ENCODE results near the gene DOK6. TPM values are rescaled to one million over a fixed set of nuclear protein-coding genes. Genes with fewer than 3 reads are reported as not detected.

The DOK6 gene
- total RNA-seq, 1 donor from 2014 or later = 0.43 TPM

DNA sequence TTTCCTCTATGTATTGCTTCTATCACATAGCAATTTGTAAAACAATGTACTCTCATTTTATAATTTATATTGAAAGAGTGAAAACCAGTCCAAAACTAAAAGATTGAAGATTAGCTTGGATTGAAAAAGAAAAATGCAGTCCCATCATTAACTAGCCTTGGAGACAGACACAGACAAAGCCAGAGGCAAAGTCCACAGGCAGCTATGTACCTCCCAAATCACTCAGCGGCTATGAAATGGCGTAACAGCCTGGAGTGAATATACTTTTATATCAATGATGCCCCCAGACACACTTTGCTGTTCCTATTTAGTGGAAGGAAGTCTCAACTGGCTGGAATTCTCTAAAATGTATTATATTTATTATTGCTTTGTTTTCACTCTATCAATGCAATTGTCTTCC lies 33.6 kb upstream of the DOK6 start:
- Histone ChIP-seq H3K9me3 (ENCODE audit: low read depth) (no peaks in the 10 kb centered on the region), H2AFZ (replicated peaks) (no peak overlapping the region), H3K79me2 (ENCODE audit: low read depth) (no peaks in the 10 kb centered on the region), H3K9ac (no peak overlapping the region), H4K20me1 (ENCODE audit: low read depth) (no peaks in the 10 kb centered on the region), H3F3A (ENCODE audit: low read depth) (no peaks in the 10 kb centered on the region), H3K4me1 (no peaks in the 10 kb centered on the region), H3K27ac (no peak overlapping the region), H3K27me3 (no peaks in the 10 kb centered on the region), H3K36me3 (no peaks in the 10 kb centered on the region), H3K4me3 (no peak overlapping the region), H3K4me2 (no peak overlapping the region)
- Mint-ChIP-seq H3K27ac (no peak overlapping the region), H3K36me3 (no peaks in the 10 kb centered on the region), H3K4me3 (no peak overlapping the region), H3K4me1 (no peaks in the 10 kb centered on the region), H3K27me3 (ENCODE audit: insufficient read depth, low read depth) (no peaks in the 10 kb centered on the region), H3K9me3 (no peaks in the 10 kb centered on the region)
- TF ChIP-seq EZH2 (IDR thresholded peaks at IDR 0.05) = no peak
- no peak for TF ChIP-seq EZH2phosphoT487 (IDR thresholded peaks at IDR 0.05)
- TF ChIP-seq, protein P1, sequence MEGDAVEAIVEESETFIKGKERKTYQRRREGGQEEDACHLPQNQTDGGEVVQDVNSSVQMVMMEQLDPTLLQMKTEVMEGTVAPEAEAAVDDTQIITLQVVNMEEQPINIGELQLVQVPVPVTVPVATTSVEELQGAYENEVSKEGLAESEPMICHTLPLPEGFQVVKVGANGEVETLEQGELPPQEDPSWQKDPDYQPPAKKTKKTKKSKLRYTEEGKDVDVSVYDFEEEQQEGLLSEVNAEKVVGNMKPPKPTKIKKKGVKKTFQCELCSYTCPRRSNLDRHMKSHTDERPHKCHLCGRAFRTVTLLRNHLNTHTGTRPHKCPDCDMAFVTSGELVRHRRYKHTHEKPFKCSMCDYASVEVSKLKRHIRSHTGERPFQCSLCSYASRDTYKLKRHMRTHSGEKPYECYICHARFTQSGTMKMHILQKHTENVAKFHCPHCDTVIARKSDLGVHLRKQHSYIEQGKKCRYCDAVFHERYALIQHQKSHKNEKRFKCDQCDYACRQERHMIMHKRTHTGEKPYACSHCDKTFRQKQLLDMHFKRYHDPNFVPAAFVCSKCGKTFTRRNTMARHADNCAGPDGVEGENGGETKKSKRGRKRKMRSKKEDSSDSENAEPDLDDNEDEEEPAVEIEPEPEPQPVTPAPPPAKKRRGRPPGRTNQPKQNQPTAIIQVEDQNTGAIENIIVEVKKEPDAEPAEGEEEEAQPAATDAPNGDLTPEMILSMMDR (IDR thresholded peaks at IDR 0.05) = no peak
- DNase-seq (ENCODE audit: low spot score) = no peak

DNA sequence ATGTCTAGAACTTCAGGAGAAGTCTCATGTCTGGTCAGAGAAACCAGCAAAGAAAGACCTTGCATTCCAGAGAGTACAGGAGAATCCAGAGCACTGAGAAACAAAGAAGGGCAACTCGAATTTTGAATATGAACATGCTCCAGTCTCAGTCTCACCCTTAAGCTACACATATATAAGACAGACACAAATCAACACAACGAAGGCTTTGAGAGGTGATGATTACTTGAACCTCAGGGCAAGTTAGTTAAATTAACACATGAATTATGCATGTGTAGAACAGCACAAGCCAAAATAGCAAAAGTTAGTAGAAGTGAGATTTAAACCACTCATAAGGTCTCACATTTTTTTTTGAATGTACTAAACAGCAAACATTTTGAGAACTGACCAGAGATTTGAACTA lies 29.0 kb upstream of the DOK6 start:
- Histone ChIP-seq H3K79me2 (ENCODE audit: low read depth) (no peaks in the 10 kb centered on the region), H3K27ac (no peak overlapping the region), H3K4me1 (no peaks in the 10 kb centered on the region), H3K27me3 (no peaks in the 10 kb centered on the region), H3K4me3 (no peak overlapping the region), H3K4me2 (no peak overlapping the region), H3F3A (ENCODE audit: low read depth) (no peaks in the 10 kb centered on the region), H3K9ac (no peak overlapping the region), H3K9me3 (ENCODE audit: low read depth) (no peaks in the 10 kb centered on the region), H3K36me3 (no peaks in the 10 kb centered on the region), H4K20me1 (ENCODE audit: low read depth) (no peaks in the 10 kb centered on the region), H2AFZ (replicated peaks) (no peak overlapping the region)
- H3K4me1 Mint-ChIP-seq = no peaks in the 10 kb centered on the region
- no peaks in the 10 kb centered on the region for H3K36me3 Mint-ChIP-seq
- no peak for TF ChIP-seq EZH2phosphoT487 (IDR thresholded peaks at IDR 0.05)
- TF ChIP-seq, protein P1 (IDR thresholded peaks at IDR 0.05) = no peak
- TF ChIP-seq EZH2 (IDR thresholded peaks at IDR 0.05) = no peak
- H3K9me3 Mint-ChIP-seq = no peaks in the 10 kb centered on the region
- DNase-seq (ENCODE audit: low spot score) = no peak
- no peak overlapping the region for H3K27ac Mint-ChIP-seq
- H3K4me3 Mint-ChIP-seq = no peak overlapping the region
- no peaks in the 10 kb centered on the region for H3K27me3 Mint-ChIP-seq (ENCODE audit: insufficient read depth, low read depth)

DNA sequence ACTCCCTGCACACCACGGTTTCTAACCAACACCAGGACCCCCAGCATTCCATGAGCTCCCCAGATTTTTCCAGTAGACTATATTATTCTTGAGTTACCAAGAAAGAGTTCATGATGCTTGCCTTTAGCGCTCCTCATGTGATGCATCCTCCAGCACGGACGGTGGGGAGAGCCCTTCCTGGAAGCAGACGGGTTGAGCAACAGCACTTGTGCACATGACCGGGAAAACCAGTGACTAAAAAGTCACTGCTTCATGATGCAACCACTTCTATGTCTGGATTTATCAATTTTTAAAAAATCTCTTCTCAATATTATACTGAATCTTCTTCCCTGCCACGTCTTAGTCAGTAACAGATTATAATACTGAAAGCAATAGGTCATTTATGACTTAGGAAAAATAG lies 20.4 kb upstream of the DOK6 start:
- Histone ChIP-seq H3K9ac (no peak overlapping the region), H3K4me3 (no peak overlapping the region), H3K27me3 (no peaks in the 10 kb centered on the region), H3F3A (ENCODE audit: low read depth) (no peaks in the 10 kb centered on the region), H3K36me3 (no peaks in the 10 kb centered on the region), H2AFZ (replicated peaks) (no peak overlapping the region), H4K20me1 (ENCODE audit: low read depth) (no peaks in the 10 kb centered on the region), H3K79me2 (ENCODE audit: low read depth) (no peaks in the 10 kb centered on the region), H3K4me2 (no peak overlapping the region), H3K4me1 (no peaks in the 10 kb centered on the region), H3K27ac (no peak overlapping the region), H3K9me3 (ENCODE audit: low read depth) (no peaks in the 10 kb centered on the region)
- TF ChIP-seq, protein P1 (IDR thresholded peaks at IDR 0.05) = no peak
- TF ChIP-seq EZH2phosphoT487 (IDR thresholded peaks at IDR 0.05) (no peak), EZH2 (IDR thresholded peaks at IDR 0.05) (no peak)
- Mint-ChIP-seq H3K27ac (no peak overlapping the region), H3K4me3 (no peak overlapping the region), H3K27me3 (ENCODE audit: insufficient read depth, low read depth) (no peaks in the 10 kb centered on the region), H3K9me3 (no peaks in the 10 kb centered on the region), H3K36me3 (no peaks in the 10 kb centered on the region), H3K4me1 (no peaks in the 10 kb centered on the region)
- no peak for DNase-seq (ENCODE audit: low spot score)
